EL (cell line): ENCODE results near the gene COL19A1.

Experiments
- DNase-seq: peaks from one replicate; pipeline ENCODE4 v3.0.0-alpha.2; 2016

Gene COL19A1

GRCh38 chr6:70180183-70180900 lies 314.0 kb downstream of the COL19A1 start:
- DNase-seq = no peak

- no peak for DNase-seq
These were observed 314.7 kb downstream of the COL19A1 start for GRCh38 chr6:70180901-70181599.

- DNase-seq = no peak
These were observed 317.2 kb downstream of the COL19A1 start for GRCh38 chr6:70183538-70183937.

- no peak for DNase-seq
These were observed 318.4 kb downstream of the COL19A1 start for GRCh38 chr6:70184723-70185122.

GRCh38 chr6:70186461-70186860 lies 320.1 kb downstream of the COL19A1 start:
- no peak for DNase-seq

- no peak for DNase-seq
These were observed 321.8 kb downstream of the COL19A1 start for GRCh38 chr6:70188202-70188601.

- DNase-seq = no peak
These were observed 328.1 kb downstream of the COL19A1 start for GRCh38 chr6:70194421-70194820.

GRCh38 chr6:70196531-70196930 lies 330.2 kb downstream of the COL19A1 start:
- no peak for DNase-seq

GRCh38 chr6:70198785-70199184 lies 332.4 kb downstream of the COL19A1 start:
- no peak for DNase-seq

- DNase-seq = no peak
These were observed 342.0 kb downstream of the COL19A1 start for GRCh38 chr6:70208235-70208790.

GRCh38 chr6:70210462-70210861 lies 344.1 kb downstream of the COL19A1 start:
- no peak for DNase-seq

- DNase-seq = no peak
These were observed 349.2 kb downstream of the COL19A1 start for GRCh38 chr6:70215460-70216108.

- DNase-seq = no peak
These were observed 350.4 kb downstream of the COL19A1 start for GRCh38 chr6:70216767-70217166.

- no peak for DNase-seq
These were observed 353.7 kb downstream of the COL19A1 start for GRCh38 chr6:70219943-70220613.

GRCh38 chr6:70221025-70221714 lies 354.8 kb downstream of the COL19A1 start:
- DNase-seq = peak; percentile 14

- no peak for DNase-seq
These were observed 355.5 kb downstream of the COL19A1 start for GRCh38 chr6:70221715-70222438.

- DNase-seq = no peak
These were observed 356.0 kb downstream of the COL19A1 start for GRCh38 chr6:70222439-70222749.

- DNase-seq = no peak
These were observed 358.7 kb downstream of the COL19A1 start for GRCh38 chr6:70225055-70225454.

- DNase-seq = no peak
These were observed 365.0 kb downstream of the COL19A1 start for GRCh38 chr6:70231311-70231710.

- DNase-seq = no peak
These were observed 368.3 kb downstream of the COL19A1 start for GRCh38 chr6:70234561-70235236.

- DNase-seq = no peak
These were observed 370.0 kb downstream of the COL19A1 start for GRCh38 chr6:70236343-70236742.
